WTC11 (cell line): ENCODE measurements around the gene ATP6V1F. TPM values are rescaled to one million over a fixed set of nuclear protein-coding genes. Genes with fewer than 3 reads are reported as not detected.
"Not testable (repeated sequence)": the region's sequence is repeated elsewhere in the genome, so short reads cannot be mapped to it uniquely, and the experiment has no call there.

Source experiments
- ATAC-seq: fragments of 200-7000 bp; cut with Tn5 transposase; 2 replicates; pipeline ENCODE4 v1.10.0; 2021; ENCODE audit warnings: mild to moderate bottlenecking, moderate library complexity
- CTCF ChIA-PET: fragments of 300-600 bp; sonication (Branson Sonifier 250); formaldehyde crosslinking; loops from one replicate; lab custom pipeline; 2021; ENCODE audit warnings: antibody characterized with exemption; lab: Charles Lee
- POLR2A ChIA-PET: fragments of 350-600 bp; sonication (Branson Sonifier 250); formaldehyde crosslinking; loops from one replicate; lab custom pipeline; 2021; ENCODE audit warnings: antibody characterized with exemption; lab: Charles Lee
- DNase-seq: peaks from one replicate; pipeline ENCODE4 v3.0.0; 2021; ENCODE audit warnings: low spot score
- H3K27ac Mint-ChIP-seq: 2 replicates; pipeline ENCODE4 v1.8.0; 2021; ENCODE audit warnings: mixed read lengths
- H3K27me3 Mint-ChIP-seq: 2 replicates; pipeline ENCODE4 v1.8.0; 2021; ENCODE audit warnings: low read depth, mild to moderate bottlenecking, moderate library complexity, mixed read lengths
- H3K36me3 Mint-ChIP-seq: 2 replicates; pipeline ENCODE4 v1.8.0; 2021; ENCODE audit warnings: mixed read lengths
- H3K4me1 Mint-ChIP-seq: 2 replicates; pipeline ENCODE4 v1.8.0; 2022; ENCODE audit warnings: mixed read lengths
- H3K4me3 Mint-ChIP-seq: 2 replicates; pipeline ENCODE4 v1.8.0; 2021; ENCODE audit warnings: mild to moderate bottlenecking, moderate library complexity, mixed read lengths
- H3K9me3 Mint-ChIP-seq: 2 replicates; pipeline ENCODE4 v1.8.0; 2021; ENCODE audit warnings: mixed read lengths
- ATF1 ChIP-seq: sonication (generic); formaldehyde crosslinking; IDR thresholded peaks from 2 replicates; pipeline ENCODE4 v1.8.1; 2023; ENCODE audit warnings: mild to moderate bottlenecking, moderate library complexity, missing genetic modification reagents
- ATF3 ChIP-seq: sonication (generic); formaldehyde crosslinking; conservative IDR thresholded peaks from 2 replicates; pipeline ENCODE4 v1.8.1; 2022; ENCODE audit warnings: mild to moderate bottlenecking, missing genetic modification reagents
- CREB1 ChIP-seq: sonication (generic); formaldehyde crosslinking; IDR thresholded peaks from 2 replicates; pipeline ENCODE4 v1.8.0; 2023; ENCODE audit warnings: mild to moderate bottlenecking, missing genetic modification reagents
- CREM ChIP-seq: sonication (generic); formaldehyde crosslinking; IDR thresholded peaks from 2 replicates; pipeline ENCODE4 v1.8.1; 2022; ENCODE audit warnings: mild to moderate bottlenecking, missing genetic modification reagents, moderate library complexity
- ELF4 ChIP-seq: sonication (generic); formaldehyde crosslinking; IDR thresholded peaks from 2 replicates; pipeline ENCODE4 v1.8.1; 2022; ENCODE audit warnings: low read depth, mild to moderate bottlenecking, moderate library complexity, missing genetic modification reagents
- ESRRA ChIP-seq: sonication (generic); formaldehyde crosslinking; IDR thresholded peaks from 2 replicates; pipeline ENCODE4 v1.8.1; 2022; ENCODE audit warnings: mild to moderate bottlenecking, missing genetic modification reagents, borderline replicate concordance
- ETV6 ChIP-seq: sonication (generic); formaldehyde crosslinking; IDR thresholded peaks from 2 replicates; pipeline ENCODE4 v1.8.1; 2022; ENCODE audit warnings: mild to moderate bottlenecking, missing genetic modification reagents
- FOXP1 ChIP-seq: sonication (generic); formaldehyde crosslinking; IDR thresholded peaks from 2 replicates; pipeline ENCODE4 v1.8.0; 2022; ENCODE audit warnings: missing genetic modification reagents, mild to moderate bottlenecking, moderate library complexity, borderline replicate concordance
- HMGXB4 ChIP-seq: sonication (generic); formaldehyde crosslinking; IDR thresholded peaks from 2 replicates; pipeline ENCODE4 v1.8.1; 2023; ENCODE audit warnings: mild to moderate bottlenecking, moderate library complexity, missing genetic modification reagents
- JAZF1 ChIP-seq: fragments of 250-450 bp; sonication (Bioruptor Pico); IDR thresholded peaks from 2 replicates; pipeline ENCODE4 v1.9.0; 2021; ENCODE audit warnings: moderate library complexity, mild to moderate bottlenecking, inconsistent platforms
- MLX ChIP-seq: sonication (generic); formaldehyde crosslinking; IDR thresholded peaks from 2 replicates; pipeline ENCODE4 v1.8.1; 2023; ENCODE audit warnings: mild to moderate bottlenecking, missing genetic modification reagents, moderate library complexity
- NR1H2 ChIP-seq: sonication (generic); formaldehyde crosslinking; IDR thresholded peaks from 2 replicates; pipeline ENCODE4 v1.9.0; 2021; ENCODE audit warnings: mild to moderate bottlenecking, moderate library complexity, missing genetic modification reagents
- OVOL2 ChIP-seq: fragments of 250-450 bp; sonication (Bioruptor Pico); IDR thresholded peaks from 2 replicates; pipeline ENCODE4 v1.9.0; 2021; ENCODE audit warnings: mild to moderate bottlenecking, borderline replicate concordance
- PRRX2 ChIP-seq: fragments of 250-450 bp; sonication (Bioruptor Pico); IDR thresholded peaks from 2 replicates; pipeline ENCODE4 v1.8.0; 2021; ENCODE audit warnings: mild to moderate bottlenecking
- TP53 ChIP-seq: sonication (generic); formaldehyde crosslinking; IDR thresholded peaks from 2 replicates; pipeline ENCODE4 v1.8.1; 2023; ENCODE audit warnings: mild to moderate bottlenecking, missing genetic modification reagents
- USF1 ChIP-seq: sonication (generic); formaldehyde crosslinking; IDR thresholded peaks from 2 replicates; pipeline ENCODE4 v1.8.0; 2022; ENCODE audit warnings: mild to moderate bottlenecking, missing genetic modification reagents
- ZNF138 ChIP-seq: sonication (generic); formaldehyde crosslinking; conservative IDR thresholded peaks from 2 replicates; pipeline ENCODE4 v1.8.1; 2022; ENCODE audit warnings: mild to moderate bottlenecking, moderate library complexity, missing genetic modification reagents
- ZNF263 ChIP-seq: sonication (generic); formaldehyde crosslinking; IDR thresholded peaks from 2 replicates; pipeline ENCODE4 v1.8.1; 2022; ENCODE audit warnings: low read depth, mild to moderate bottlenecking, moderate library complexity, missing genetic modification reagents
- ZNF423 ChIP-seq: fragments of 250-450 bp; sonication (Bioruptor Pico); IDR thresholded peaks from 2 replicates; pipeline ENCODE4 v2.1.2; 2022; ENCODE audit warnings: mild to moderate bottlenecking, moderate library complexity
- ZNF512 ChIP-seq: sonication (generic); formaldehyde crosslinking; IDR thresholded peaks from 2 replicates; pipeline ENCODE4 v1.8.1; 2022; ENCODE audit warnings: missing genetic modification reagents, borderline replicate concordance
- ZNF671 ChIP-seq: fragments of 250-450 bp; sonication (Bioruptor Pico); IDR thresholded peaks from 2 replicates; pipeline ENCODE4 v1.8.0; 2021; ENCODE audit warnings: mild to moderate bottlenecking
- total RNA-seq: library from RNA; stranded (reverse); gene quantifications from 3 replicates; pipeline ENCODE4 v1.2.3, GENCODE V29; 2021

The ATP6V1F gene
- total RNA-seq, 1 experiment from 2014 or later: 117 TPM

GRCh38 chr7:128912709-128913495 is 50.2 kb downstream of the ATP6V1F start:
- peaks cover 82% of the 10 kb centered on the region for H3K27me3 Mint-ChIP-seq
- CTCF ChIA-PET: interaction anchor here (2.4 to 4.7 kb wide), 2 partner anchors 35 to 179 kb away, joined by 15 to 49 read pairs; no protein-coding TSS in a partner anchor
- H3K4me1 Mint-ChIP-seq: peaks cover 31% of the 10 kb centered on the region
- H3K9me3 Mint-ChIP-seq, H3K36me3 Mint-ChIP-seq, ATAC-seq, POLR2A ChIA-PET, H3K27ac Mint-ChIP-seq, H3K4me3 Mint-ChIP-seq, DNase-seq: not testable (repeated sequence)

- H3K36me3 Mint-ChIP-seq: no peaks in the 10 kb centered on the region
- no peaks in the 10 kb centered on the region for H3K9me3 Mint-ChIP-seq
- no peak overlapping the region for H3K27ac Mint-ChIP-seq
- POLR2A ChIA-PET: interaction anchor here (1.1 kb wide), 1 partner anchor 140 kb away, joined by 4 read pairs; no protein-coding TSS in a partner anchor
- H3K4me1 Mint-ChIP-seq: peaks cover 30% of the 10 kb centered on the region
- CTCF ChIA-PET: interaction anchor here (0.8 to 2.4 kb wide), 6 partner anchors 24 to 178 kb away, joined by 3 to 15 read pairs (median 4); partner anchors contain the start of gene IRF5
- peak overlapping the region; percentile 41; the same call in 1 of the 2 replicates for H3K4me3 Mint-ChIP-seq
- TF ChIP-seq OVOL2 (CRISPR knock-in tag): no peak
- TF ChIP-seq ZNF263: 0 out of 2 replicates have a peak, but pooled peaks have one; percentile 22
- H3K27me3 Mint-ChIP-seq: peaks cover 84% of the 10 kb centered on the region
- DNase-seq: no peak
- ATAC-seq: no peak
Observed at GRCh38 chr7:128913870-128914565, 51.4 kb downstream of the ATP6V1F start.

GRCh38 chr7:128914566-128915151 is 52.0 kb downstream of the ATP6V1F start:
- TF ChIP-seq ESRRA (CRISPR knock-in tag): no peak
- TF ChIP-seq CREB1 (CRISPR knock-in tag): no peak
- no peak for TF ChIP-seq ETV6
- TF ChIP-seq ZNF423: 0 out of 2 replicates have a peak, but pooled peaks have one; percentile 9
- Mint-ChIP-seq H3K27ac (no peak overlapping the region), H3K9me3 (no peaks in the 10 kb centered on the region), H3K4me1 (peaks cover 24% of the 10 kb centered on the region), H3K36me3 (no peaks in the 10 kb centered on the region), H3K4me3 (peak overlapping the region; percentile 41), H3K27me3 (peaks cover 81% of the 10 kb centered on the region)
- ATAC-seq (no peak), DNase-seq (no peak)
- ChIA-PET CTCF (interaction anchor here (0.8 to 2.4 kb wide), 6 partner anchors 23 to 177 kb away, joined by 3 to 15 read pairs (median 4); partner anchors contain the start of gene IRF5), POLR2A (interaction anchor here (1.1 kb wide), 1 partner anchor 140 kb away, joined by 4 read pairs; no protein-coding TSS in a partner anchor)

- Mint-ChIP-seq H3K4me1 (peaks cover 24% of the 10 kb centered on the region), H3K27ac (no peak overlapping the region), H3K36me3 (no peaks in the 10 kb centered on the region), H3K9me3 (no peaks in the 10 kb centered on the region), H3K27me3 (peaks cover 80% of the 10 kb centered on the region), H3K4me3 (peak overlapping the region; percentile 90)
- ChIA-PET CTCF (interaction anchor here (1.1 to 2.4 kb wide), 4 partner anchors 31 to 39 kb away, joined by 3 to 15 read pairs (median 5); no protein-coding TSS in a partner anchor), POLR2A (no interaction called here)
- ATAC-seq: no peak
- DNase-seq: no peak
- TF ChIP-seq MLX (no peak), NR1H2 (CRISPR knock-in tag) (no peak), ZNF512 (no peak), FOXP1 (no peak), ELF4 (CRISPR knock-in tag) (no peak), ATF3 (no peak), ZNF138 (CRISPR knock-in tag) (no peak), TP53 (CRISPR knock-in tag) (no peak), ATF1 (CRISPR knock-in tag) (no peak), PRRX2 (CRISPR knock-in tag) (no peak), ZNF671 (CRISPR knock-in tag) (no peak), CREM (CRISPR knock-in tag) (no peak), JAZF1 (CRISPR knock-in tag) (no peak), USF1 (CRISPR knock-in tag) (no peak), HMGXB4 (CRISPR knock-in tag) (no peak)
Observed at GRCh38 chr7:128915271-128915819, 52.7 kb downstream of the ATP6V1F start.
